SK-N-SH (cell line): ENCODE measurements around the gene DAGLA. TPM values are rescaled to one million over a fixed set of nuclear protein-coding genes. Genes with fewer than 3 reads are reported as not detected.

Source experiments
- CTCF ChIA-PET: fragments of 300-600, 350-600 bp; formaldehyde crosslinking; extraction: SDS; loops from one replicate; lab custom pipeline; 2021; lab: Yijun Ruan, JAX
- POLR2A ChIA-PET: fragments of 350-600 bp; sonication (Branson Sonifier 250); formaldehyde crosslinking; extraction: SDS; loops from one replicate; lab custom pipeline; 2020; ENCODE audit warnings: antibody characterized with exemption, inconsistent platforms; lab: Yijun Ruan, JAX
- DNase-seq: peaks from one replicate; pipeline ENCODE4 v3.0.0; 2012
- H2AFZ ChIP-seq: fragments of 200-600 bp; sonication (generic); 2 replicates; pipeline ENCODE4 v1.8.1; 2016; ENCODE audit warnings: antibody characterized with exemption, mild to moderate bottlenecking, low read depth
- H3F3A ChIP-seq: fragments of 200-600 bp; sonication (generic); replicated peaks from 2 replicates; pipeline ENCODE3; 2016; ENCODE audit warnings: antibody characterized with exemption, mild to moderate bottlenecking; ENCODE audit not compliant: insufficient read depth
- H3K27ac ChIP-seq, 2 experiments: fragments of 200-500 bp in 1 of 2; fragments of 200-600 bp in 1 of 2; sonication (Bioruptor generic) in 1 of 2; sonication (generic), shearing (Covaris generic) in 1 of 2; 2 replicates each; pipeline versions ENCODE4 v1.5.1 to v1.6.1; 2014 to 2016; ENCODE audit warnings: low read depth in 2 of 2, inconsistent platforms in 1 of 2, low read length in 1 of 2, mild to moderate bottlenecking in 1 of 2, mixed read lengths in 1 of 2
- H3K27me3 ChIP-seq: fragments of 200-600 bp; sonication (generic), shearing (Covaris generic); 2 replicates; pipeline ENCODE4 v1.6.1; 2016; ENCODE audit warnings: mixed run types; ENCODE audit not compliant: insufficient read depth
- H3K36me3 ChIP-seq, 2 experiments: fragments of 200-500 bp in 1 of 2; fragments of 200-600 bp in 1 of 2; sonication (Bioruptor generic) in 1 of 2; sonication (generic) in 1 of 2; replicated peaks in 1 of 2; 2 replicates each; pipeline versions ENCODE3 to v1.5.1; 2014 to 2016; ENCODE audit warnings: low read length in 1 of 2, mild to moderate bottlenecking in 1 of 2; ENCODE audit not compliant: insufficient read depth in 2 of 2, control insufficient read depth in 1 of 2
- H3K4me1 ChIP-seq, 2 experiments: fragments of 200-500 bp in 1 of 2; fragments of 200-600 bp in 1 of 2; sonication (Bioruptor generic) in 1 of 2; sonication (generic), shearing (Covaris generic) in 1 of 2; 2 replicates each; pipeline versions ENCODE4 v1.5.1 to v1.6.1; 2014 to 2016; ENCODE audit warnings: low read depth in 1 of 2, low read length in 1 of 2, mixed run types in 1 of 2; ENCODE audit not compliant: insufficient read depth in 2 of 2, control insufficient read depth in 1 of 2
- H3K4me2 ChIP-seq: fragments of 200-600 bp; sonication (generic), shearing (Covaris generic); 2 replicates; pipeline ENCODE4 v1.6.1; 2017; ENCODE audit warnings: mixed run types
- H3K4me3 ChIP-seq, 2 experiments: fragments of 200-500 bp in 1 of 2; fragments of 200-600 bp in 1 of 2; sonication (Bioruptor generic) in 1 of 2; sonication (generic), shearing (Covaris generic) in 1 of 2; 2 replicates each; pipeline versions ENCODE4 v1.5.1 to v1.8.1; 2014 to 2016; ENCODE audit warnings: low read depth in 2 of 2, inconsistent platforms in 1 of 2, low read length in 1 of 2, mild to moderate bottlenecking in 1 of 2, mixed read lengths in 1 of 2, moderate library complexity in 1 of 2
- H3K79me2 ChIP-seq: fragments of 200-600 bp; sonication (generic); 2 replicates; pipeline ENCODE4 v1.8.1; 2017; ENCODE audit warnings: mild to moderate bottlenecking; ENCODE audit not compliant: insufficient read depth
- H3K9ac ChIP-seq: fragments of 200-600 bp; sonication (generic); 2 replicates; pipeline ENCODE4 v1.6.1; 2017; ENCODE audit warnings: mixed run types
- H3K9me2 ChIP-seq: fragments of 200-600 bp; sonication (generic); 2 replicates; pipeline ENCODE4 v1.6.1; 2017; ENCODE audit warnings: mixed run types
- H3K9me3 ChIP-seq: fragments of 200-600 bp; sonication (generic); 2 replicates; pipeline ENCODE4 v1.6.1; 2017; ENCODE audit warnings: mixed run types, mild to moderate bottlenecking, moderate library complexity
- H4K20me1 ChIP-seq: fragments of 200-600 bp; sonication (generic); 2 replicates; pipeline ENCODE4 v1.6.1; 2017; ENCODE audit warnings: mild to moderate bottlenecking, mixed run types; ENCODE audit not compliant: insufficient read depth
- CHD2 ChIP-seq: fragments of 150-350 bp; IDR thresholded peaks from 2 replicates; pipeline ENCODE4 v1.6.1; 2018; ENCODE audit warnings: low read length; ENCODE audit not compliant: partially characterized antibody
- CTCF ChIP-seq: fragments of 200-600 bp; sonication (generic); IDR thresholded peaks from 2 replicates; pipeline ENCODE4 v1.6.1; 2017; ENCODE audit warnings: antibody characterized with exemption, mild to moderate bottlenecking, moderate library complexity
- ELF1 ChIP-seq: IDR thresholded peaks from 2 replicates; pipeline ENCODE4 v1.4.0; 2012
- EP300 ChIP-seq, 2 experiments: IDR thresholded peaks; 2 replicates each; pipeline versions ENCODE4 v1.4.0 to v1.6.1; 2012; ENCODE audit warnings: borderline replicate concordance in 1 of 2, low read depth in 1 of 2, low read length in 1 of 2
- FOXJ3 ChIP-seq: sonication (generic); formaldehyde crosslinking; IDR thresholded peaks from 2 replicates; pipeline ENCODE4 v1.5.1; 2020; ENCODE audit warnings: mild to moderate bottlenecking, missing genetic modification reagents
- FOXM1 ChIP-seq: IDR thresholded peaks from 2 replicates; pipeline ENCODE4 v1.4.0; 2012; ENCODE audit warnings: low read depth, mild to moderate bottlenecking
- GABPA ChIP-seq: IDR thresholded peaks from 2 replicates; pipeline ENCODE4 v1.4.0; 2012; ENCODE audit warnings: low read depth, mild to moderate bottlenecking
- GATA2 ChIP-seq: sonication (generic); formaldehyde crosslinking; IDR thresholded peaks from 2 replicates; pipeline ENCODE4 v1.5.0; 2020; ENCODE audit warnings: mild to moderate bottlenecking, missing genetic modification reagents
- IRF3 ChIP-seq: fragments of 150-350 bp; IDR thresholded peaks from 2 replicates; pipeline ENCODE4 v1.6.1; 2016; ENCODE audit warnings: mild to moderate bottlenecking, low read depth, low read length
- MEF2A ChIP-seq: IDR thresholded peaks from 2 replicates; pipeline ENCODE4 v1.4.0; 2012; ENCODE audit warnings: low read depth, borderline replicate concordance
- MXI1 ChIP-seq: IDR thresholded peaks from 2 replicates; pipeline ENCODE4 v1.6.1; 2012; ENCODE audit warnings: mild to moderate bottlenecking, low read depth, low read length, improper control_type of control experiment
- NRF1 ChIP-seq: IDR thresholded peaks from 2 replicates; pipeline ENCODE4 v1.6.1; 2012; ENCODE audit warnings: low read depth, mild to moderate bottlenecking, low read length
- RCOR1 ChIP-seq: fragments of 150-350 bp; IDR thresholded peaks from 2 replicates; pipeline ENCODE4 v1.6.1; 2017; ENCODE audit warnings: antibody characterized with exemption, low read length
- RFX5 ChIP-seq: IDR thresholded peaks from 2 replicates; pipeline ENCODE4 v1.6.1; 2012; ENCODE audit warnings: mild to moderate bottlenecking, improper control_type of control experiment, low read length
- SMC3 ChIP-seq: IDR thresholded peaks from 2 replicates; pipeline ENCODE4 v1.6.1; 2012; ENCODE audit warnings: low read depth, low read length, improper control_type of control experiment
- TCF12 ChIP-seq: IDR thresholded peaks from 2 replicates; pipeline ENCODE4 v1.4.0; 2012
- USF2 ChIP-seq: fragments of 150-350 bp; IDR thresholded peaks from 2 replicates; pipeline ENCODE4 v1.6.1; 2017; ENCODE audit warnings: antibody characterized with exemption, low read length, low read depth, borderline replicate concordance
- ZBTB33 ChIP-seq: IDR thresholded peaks from 2 replicates; pipeline ENCODE4 v1.4.0; 2012; ENCODE audit warnings: low read depth, borderline replicate concordance
- WGBS: methylation state at CpG from one replicate; pipeline ENCODE4 v1.1.6; 2017; ENCODE audit warnings: low lambda C conversion rate; 5-methylcytosine and 5-hydroxymethylcytosine counted together
- polyA plus RNA-seq, 3 experiments: library from polyadenylated mRNA; depleted of rRNA; stranded (reverse); fragments of >200 nt; gene quantifications; 2 replicates each; pipeline ENCODE4 v1.2.3, GENCODE V29; 2012

Gene DAGLA
- polyA plus RNA-seq, 1 of the 3 experiments (the other 2 are of a cell fraction): 3.3 TPM

- Histone ChIP-seq H3K9ac (no peak overlapping the region), H3K27ac (no peak overlapping the region), H3K4me3 (no peak overlapping the region), H3K4me1 (peaks cover 0 to 18% of the 10 kb centered on the region in 2 experiments; a peak in 1 of 4 replicates), H3K4me2 (no peak overlapping the region), H4K20me1 (no peaks in the 10 kb centered on the region), H3K9me2 (no peaks in the 10 kb centered on the region), H3K79me2 (no peaks in the 10 kb centered on the region), H3K36me3 (no peaks in the 10 kb centered on the region), H2AFZ (no peak overlapping the region), H3K9me3 (no peaks in the 10 kb centered on the region), H3K27me3 (no peaks in the 10 kb centered on the region), H3F3A (no peaks in the 10 kb centered on the region)
- ChIA-PET CTCF (interaction anchor here (0.9 to 2.2 kb wide), 5 partner anchors 8 to 193 kb away, joined by 3 to 8 read pairs (median 4); no protein-coding TSS in a partner anchor), POLR2A (interaction anchor here (0.6 to 1.3 kb wide), 3 partner anchors 8 to 998 kb away, joined by 3 to 5 read pairs (median 3); partner anchors contain the start of gene GNG3)
- WGBS: 91% methylated on average over 6 of the region's 7 CpGs
- DNase-seq: no peak
- TF ChIP-seq CHD2: no peak
- TF ChIP-seq USF2: no peak
- no peak for TF ChIP-seq GATA2
- no peak for TF ChIP-seq SMC3
- TF ChIP-seq CTCF: no peak
- TF ChIP-seq NRF1: no peak
- no peak for TF ChIP-seq RCOR1
Measured at GRCh38 chr11:61710019-61710418, 29.8 kb downstream of the DAGLA start.

GRCh38 chr11:61711037-61711436 lies 30.8 kb downstream of the DAGLA start:
- Histone ChIP-seq H3K9me3 (no peaks in the 10 kb centered on the region), H3K4me1 (peaks cover 0 to 18% of the 10 kb centered on the region in 2 experiments; a peak in 1 of 4 replicates), H2AFZ (no peak overlapping the region), H3K4me3 (no peak overlapping the region), H4K20me1 (no peaks in the 10 kb centered on the region), H3K4me2 (no peak overlapping the region), H3K79me2 (no peaks in the 10 kb centered on the region), H3K9me2 (no peaks in the 10 kb centered on the region), H3K36me3 (no peaks in the 10 kb centered on the region), H3K27ac (peak overlapping the region in 1 of 2 experiments; percentile 48; a peak in 1 of 4 replicates), H3K9ac (no peak overlapping the region), H3F3A (no peaks in the 10 kb centered on the region), H3K27me3 (no peaks in the 10 kb centered on the region)
- DNase-seq: no peak
- POLR2A ChIA-PET: no interaction called here
- CTCF ChIA-PET: interaction anchor here (1.1 to 3.3 kb wide), 4 partner anchors 13 to 36 kb away, joined by 3 to 18 read pairs (median 6); no protein-coding TSS in a partner anchor
- 85% methylated on average over 14 of the region's 14 CpGs for WGBS
- TF ChIP-seq IRF3 (no peak), TCF12 (no peak), CHD2 (no peak), MEF2A (no peak), ELF1 (no peak), USF2 (no peak), FOXM1 (no peak), ZBTB33 (no peak), MXI1 (no peak), GABPA (no peak), RFX5 (no peak), CTCF (no peak), EP300 (IDR thresholded peaks at IDR 0.05; ENCODE audit: borderline replicate concordance in 1 of 2, low read depth in 1 of 2, low read length in 1 of 2) (no peak), FOXJ3 (no peak), GATA2 (no peak), SMC3 (no peak)
